H1 (cell line): Measurements from ENCODE around the gene LANCL2. TPM values are rescaled to one million over a fixed set of nuclear protein-coding genes. Genes with fewer than 3 reads are reported as not detected.

Source experiments
- EZH2 ChIP-seq: fragments of 200-600 bp; sonication (generic); IDR thresholded peaks from 2 replicates; pipeline ENCODE4 v1.7.1; 2012; ENCODE audit warnings: low read depth, mild to moderate bottlenecking, moderate library complexity, low read length, inconsistent platforms; ENCODE audit not compliant: severe bottlenecking
- polyA plus RNA-seq, 7 experiments: library from polyadenylated mRNA; depleted of rRNA in 3 of 7; stranded (reverse) in 5 of 7; unstranded in 2 of 7; fragments of >200 nt in 5 of 7; fragments of 200-250 nt in 2 of 7; gene quantifications; 1 replicate in 5 of 7; 2 replicates in 1 of 7; 4 replicates in 1 of 7; pipeline versions ENCODE4 v1.2.1 to v1.2.3, GENCODE V29; 2011 to 2013; ENCODE audit warnings: missing spikeins in 2 of 7, mixed read lengths in 2 of 7
- total RNA-seq: library from RNA; stranded (reverse); fragmentation: NEBNext Ultra II Directional; extraction: Animal tissue kit (Norgen Biotek cat#: 25700); gene quantifications from 2 replicates; pipeline ENCODE4 v1.2.1, GENCODE V29; 2021

LANCL2 gene
- total and polyA plus RNA-seq, 2 of the 8 experiments (the other 6 are each of a cell fraction or from before 2014, with no cell fraction given): 9.2 to 9.5 TPM

GRCh38 chr7:55405856-55406541 is 40.9 kb downstream of the LANCL2 start (continued):
- no peak for TF ChIP-seq EZH2
